Measurements from ENCODE around the gene DUOXA1.

Gene DUOXA1, protein sequence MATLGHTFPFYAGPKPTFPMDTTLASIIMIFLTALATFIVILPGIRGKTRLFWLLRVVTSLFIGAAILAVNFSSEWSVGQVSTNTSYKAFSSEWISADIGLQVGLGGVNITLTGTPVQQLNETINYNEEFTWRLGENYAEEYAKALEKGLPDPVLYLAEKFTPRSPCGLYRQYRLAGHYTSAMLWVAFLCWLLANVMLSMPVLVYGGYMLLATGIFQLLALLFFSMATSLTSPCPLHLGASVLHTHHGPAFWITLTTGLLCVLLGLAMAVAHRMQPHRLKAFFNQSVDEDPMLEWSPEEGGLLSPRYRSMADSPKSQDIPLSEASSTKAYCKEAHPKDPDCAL

GRCh38 chr15:45129651-45130129 is at the start of gene DUOXA1, which contains the start of gene DUOX1:
DUOXA1 (minus strand) TSS chr15:45129879; CDS start chr15:45123014, 6,865 bp downstream.
DUOX1 (plus strand) TSS chr15:45129994; CDS start chr15:45131967, 1,973 bp downstream.
- H3K4me3 ChIP-seq (ENCODE audit: insufficient read length, low read depth), result peak within 1 kb of the TSS; percentile 39
- no peak for TF ChIP-seq YY1 (IDR thresholded peaks at IDR 0.05; ENCODE audit: insufficient read depth, insufficient read length)
- no peak for TF ChIP-seq SUZ12 (IDR thresholded peaks at IDR 0.05; ENCODE audit: extremely low read depth, insufficient read depth, insufficient read length)
- TF ChIP-seq ZNF274 (IDR thresholded peaks at IDR 0.05; ENCODE audit: low read depth, low read length), result no peak

DNA sequence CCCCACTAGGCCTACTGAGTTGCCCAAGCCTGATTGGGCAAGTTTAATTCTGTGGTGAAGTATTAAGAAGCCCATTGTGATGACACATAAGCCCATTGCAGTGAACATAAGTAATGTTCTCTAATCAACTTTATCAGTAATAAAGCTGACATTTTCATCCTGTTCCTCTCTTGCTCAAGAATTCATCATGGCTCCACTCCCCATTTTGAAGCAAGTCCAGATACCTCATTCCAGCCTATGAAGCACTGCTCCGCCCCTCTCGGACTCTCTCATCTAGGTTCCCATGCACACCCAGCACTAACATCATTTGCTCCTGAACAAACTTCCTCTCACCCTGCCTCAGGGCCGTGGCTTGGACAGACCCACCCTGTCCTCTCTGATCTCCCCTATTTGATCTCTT is 47.6 kb upstream of the DUOXA1 start:
- no peaks in the 10 kb centered on the region for H3K27me3 ChIP-seq (ENCODE audit: insufficient read depth, insufficient read length)
- peaks cover 19% of the 10 kb centered on the region for H3K4me1 ChIP-seq (ENCODE audit: insufficient read depth, insufficient read length)
- DNase-seq (ENCODE audit: low read depth, low spot score), result no peak
- no peak for TF ChIP-seq ZNF274 (IDR thresholded peaks at IDR 0.05; ENCODE audit: low read depth, low read length)
- no peak overlapping the region for H3K9ac ChIP-seq (ENCODE audit: insufficient read length, low read depth)
- no peak overlapping the region for H3K4me3 ChIP-seq (ENCODE audit: insufficient read length, low read depth)
- H3K9me3 ChIP-seq (ENCODE audit: insufficient read depth, low read length), result no peaks in the 10 kb centered on the region
- peaks cover 26% of the 10 kb centered on the region for H3K36me3 ChIP-seq (ENCODE audit: insufficient read depth, insufficient read length, low read length)

More at GRCh38 chr15:45129651-45130129, at the start of gene DUOXA1, which contains the start of gene DUOX1:
- no peaks in the 10 kb centered on the region for H3K9me3 ChIP-seq (ENCODE audit: insufficient read depth, low read length)
- H3K9ac ChIP-seq (ENCODE audit: insufficient read length, low read depth), result peak within 1 kb of the TSS; percentile 56
- no peak for DNase-seq (ENCODE audit: low read depth, low spot score)
- H3K36me3 ChIP-seq (ENCODE audit: insufficient read depth, insufficient read length, low read length), result no peaks in the 10 kb centered on the region
- H3K4me1 ChIP-seq (ENCODE audit: insufficient read depth, insufficient read length), result peaks cover 4% of the 10 kb centered on the region
- peaks cover 42% of the 10 kb centered on the region for H3K27me3 ChIP-seq (ENCODE audit: insufficient read depth, insufficient read length)

DNA sequence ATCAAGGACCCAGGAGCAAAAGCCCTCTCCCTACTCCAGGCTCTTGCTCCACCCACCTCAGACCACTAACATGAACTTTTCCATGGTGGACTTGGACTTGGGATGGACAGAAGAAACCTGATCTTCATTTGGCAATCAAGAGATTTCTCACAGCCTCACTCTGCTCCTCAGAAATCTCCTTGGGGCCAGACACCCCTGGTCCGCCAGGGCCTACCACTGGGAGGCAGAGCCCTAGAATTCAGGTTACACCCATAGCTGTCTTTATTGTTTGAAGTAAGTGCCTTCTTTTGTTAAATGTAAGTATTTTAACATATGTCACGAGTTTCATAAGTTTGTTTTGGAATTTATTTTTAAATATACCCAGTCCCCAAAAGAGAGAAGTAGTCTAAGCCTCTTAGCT is 44.9 kb upstream of the DUOXA1 start:
- no peak overlapping the region for H3K4me3 ChIP-seq (ENCODE audit: insufficient read length, low read depth)
- H3K36me3 ChIP-seq (ENCODE audit: insufficient read depth, insufficient read length, low read length), result peaks cover 23% of the 10 kb centered on the region
- no peaks in the 10 kb centered on the region for H3K27me3 ChIP-seq (ENCODE audit: insufficient read depth, insufficient read length)
- no peak overlapping the region for H3K9ac ChIP-seq (ENCODE audit: insufficient read length, low read depth)
- H3K9me3 ChIP-seq (ENCODE audit: insufficient read depth, low read length), result no peaks in the 10 kb centered on the region
- peaks cover 12% of the 10 kb centered on the region for H3K4me1 ChIP-seq (ENCODE audit: insufficient read depth, insufficient read length)
- TF ChIP-seq YY1 (IDR thresholded peaks at IDR 0.05; ENCODE audit: insufficient read depth, insufficient read length), result no peak
- DNase-seq (ENCODE audit: low read depth, low spot score), result no peak

DNA sequence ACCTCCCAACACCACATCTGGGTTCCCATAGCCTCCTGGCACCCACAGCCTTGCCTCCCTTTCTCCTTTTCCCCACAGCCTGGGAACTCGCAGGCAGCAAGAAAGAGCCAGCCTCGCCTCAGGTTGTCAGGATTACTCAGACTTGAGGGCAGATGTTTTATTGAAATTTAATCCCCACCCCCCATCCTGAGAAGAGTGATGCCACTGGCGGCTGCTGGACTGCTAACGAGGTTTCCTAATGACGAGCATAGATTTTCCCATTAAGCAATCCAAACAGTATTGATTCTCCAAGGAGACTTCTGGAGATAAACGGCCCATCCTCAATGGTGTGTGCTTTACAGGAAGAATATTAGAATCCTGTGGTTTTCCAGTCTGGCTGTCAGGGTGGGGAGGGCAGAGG is 44.4 kb upstream of the DUOXA1 start:
- Histone ChIP-seq H3K27me3 (ENCODE audit: insufficient read depth, insufficient read length) (no peaks in the 10 kb centered on the region), H3K4me1 (ENCODE audit: insufficient read depth, insufficient read length) (peaks cover 13% of the 10 kb centered on the region), H3K9me3 (ENCODE audit: insufficient read depth, low read length) (no peaks in the 10 kb centered on the region), H3K36me3 (ENCODE audit: insufficient read depth, insufficient read length, low read length) (peaks cover 23% of the 10 kb centered on the region), H3K4me3 (ENCODE audit: insufficient read length, low read depth) (no peak overlapping the region), H3K9ac (ENCODE audit: insufficient read length, low read depth) (no peak overlapping the region)
- no peak for DNase-seq (ENCODE audit: low read depth, low spot score)
- TF ChIP-seq YY1 (IDR thresholded peaks at IDR 0.05; ENCODE audit: insufficient read depth, insufficient read length) (no peak), SUZ12 (IDR thresholded peaks at IDR 0.05; ENCODE audit: extremely low read depth, insufficient read depth, insufficient read length) (no peak), ZNF274 (IDR thresholded peaks at IDR 0.05; ENCODE audit: low read depth, low read length) (no peak)

- Histone ChIP-seq H3K9me3 (ENCODE audit: insufficient read depth, low read length) (no peaks in the 10 kb centered on the region), H3K4me1 (ENCODE audit: insufficient read depth, insufficient read length) (peaks cover 20% of the 10 kb centered on the region), H3K36me3 (ENCODE audit: insufficient read depth, insufficient read length, low read length) (peaks cover 12% of the 10 kb centered on the region), H3K9ac (ENCODE audit: insufficient read length, low read depth) (no peak overlapping the region), H3K4me3 (ENCODE audit: insufficient read length, low read depth) (no peak overlapping the region), H3K27me3 (ENCODE audit: insufficient read depth, insufficient read length) (no peaks in the 10 kb centered on the region)
- TF ChIP-seq YY1 (IDR thresholded peaks at IDR 0.05; ENCODE audit: insufficient read depth, insufficient read length) (no peak), SUZ12 (IDR thresholded peaks at IDR 0.05; ENCODE audit: extremely low read depth, insufficient read depth, insufficient read length) (no peak), ZNF274 (IDR thresholded peaks at IDR 0.05; ENCODE audit: low read depth, low read length) (no peak)
- DNase-seq (ENCODE audit: low read depth, low spot score), result no peak
Observed at GRCh38 chr15:45171912-45172311, 42.2 kb upstream of the DUOXA1 start.

DNA sequence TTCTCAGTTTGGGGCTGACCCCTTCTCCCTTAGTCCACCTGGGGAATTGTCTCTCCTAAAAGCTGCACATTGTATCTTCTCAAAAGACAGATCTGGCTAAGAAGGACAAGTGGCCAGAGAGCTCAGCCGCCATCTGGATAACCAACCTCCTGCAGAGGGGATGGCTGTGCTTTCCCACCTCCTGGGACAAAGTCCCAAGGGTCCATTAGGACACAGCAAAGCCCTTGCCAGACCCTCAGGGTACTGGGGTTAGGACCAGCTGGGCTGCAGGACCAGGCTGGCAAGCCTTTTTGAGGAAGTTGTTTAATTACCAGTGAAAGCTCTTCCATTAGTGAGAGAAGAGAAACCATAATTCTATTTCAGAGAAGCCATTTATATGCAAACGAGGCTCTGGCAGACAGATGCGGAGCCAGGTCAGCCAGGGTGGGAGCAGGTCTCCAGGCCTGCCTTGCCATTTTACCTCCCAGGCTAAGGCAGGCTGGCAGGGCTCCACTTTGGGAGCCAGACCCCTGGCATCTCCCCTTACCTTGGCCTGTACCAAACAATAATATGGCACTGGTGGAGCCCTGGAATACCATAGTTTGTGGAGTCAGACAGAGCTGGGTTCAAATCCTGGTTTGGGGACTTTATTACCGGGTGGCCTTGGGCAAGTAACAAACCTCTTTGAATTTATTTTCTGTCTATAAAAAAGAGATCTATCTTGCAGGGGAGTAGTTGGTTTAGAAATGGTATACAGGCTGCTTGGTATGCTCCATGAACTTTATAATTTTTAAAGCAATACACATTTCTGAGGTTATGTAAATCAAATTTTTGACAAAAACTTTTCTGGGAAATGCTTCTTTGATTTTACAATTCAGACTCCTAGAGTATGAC is 40.2 kb upstream of the DUOXA1 start:
- Histone ChIP-seq H3K4me1 (ENCODE audit: insufficient read depth, insufficient read length) (peaks cover 20% of the 10 kb centered on the region), H3K36me3 (ENCODE audit: insufficient read depth, insufficient read length, low read length) (peaks cover 4% of the 10 kb centered on the region), H3K9me3 (ENCODE audit: insufficient read depth, low read length) (no peaks in the 10 kb centered on the region), H3K4me3 (ENCODE audit: insufficient read length, low read depth) (no peak overlapping the region), H3K27me3 (ENCODE audit: insufficient read depth, insufficient read length) (no peaks in the 10 kb centered on the region), H3K9ac (ENCODE audit: insufficient read length, low read depth) (peak overlapping the region; percentile 21)
- no peak for DNase-seq (ENCODE audit: low read depth, low spot score)
- TF ChIP-seq ZNF274 (IDR thresholded peaks at IDR 0.05; ENCODE audit: low read depth, low read length), result no peak
- no peak for TF ChIP-seq YY1 (IDR thresholded peaks at IDR 0.05; ENCODE audit: insufficient read depth, insufficient read length)
- TF ChIP-seq SUZ12 (IDR thresholded peaks at IDR 0.05; ENCODE audit: extremely low read depth, insufficient read depth, insufficient read length), result no peak
